OCI-LY3 (cell line): ENCODE measurements around the gene NFE2.

Experiments used
- H2AFZ ChIP-seq: fragments of 200-600, 300-600 bp; shearing (Covaris generic); 2 replicates; pipeline ENCODE4 v1.6.0; 2014; ENCODE audit warnings: antibody characterized with exemption, low read depth, low read length
- H3K27ac ChIP-seq: fragments of 200-600, 300-600 bp; sonication (generic); 2 replicates; pipeline ENCODE4 v1.5.1; 2014; ENCODE audit warnings: mild to moderate bottlenecking, low read length, moderate library complexity, mixed read lengths
- H3K27me3 ChIP-seq: fragments of 200-600, 300-600 bp; sonication (generic); 2 replicates; pipeline ENCODE4 v1.6.1; 2014; ENCODE audit warnings: low read depth, low read length, mixed read lengths
- H3K36me3 ChIP-seq: fragments of 200-600, 300-600 bp; sonication (generic); replicated peaks from 2 replicates; pipeline ENCODE3; 2014; ENCODE audit warnings: low read depth, low read length, mixed read lengths
- H3K4me1 ChIP-seq: fragments of 300-600, 200-600 bp; sonication (generic); 2 replicates; pipeline ENCODE4 v1.6.1; 2014; ENCODE audit warnings: low read length, mixed read lengths
- H3K4me2 ChIP-seq: fragments of 200-600, 300-600 bp; sonication (generic); 2 replicates; pipeline ENCODE4 v1.6.1; 2014; ENCODE audit warnings: low read length, mixed read lengths
- H3K4me3 ChIP-seq: fragments of 300-600, 200-600 bp; sonication (generic); 2 replicates; pipeline ENCODE4 v1.5.1; 2014; ENCODE audit warnings: antibody characterized with exemption, mild to moderate bottlenecking, low read length, moderate library complexity
- H3K79me2 ChIP-seq: fragments of 300-600, 200-600 bp; shearing (Covaris generic); 2 replicates; pipeline ENCODE4 v1.6.1; 2014; ENCODE audit warnings: mild to moderate bottlenecking, low read length, mixed read lengths
- H3K9ac ChIP-seq: fragments of 300-600, 200-600 bp; shearing (Covaris generic); 2 replicates; pipeline ENCODE4 v1.6.0; 2014; ENCODE audit warnings: mild to moderate bottlenecking, low read length, moderate library complexity
- H3K9me3 ChIP-seq: fragments of 200-600, 300-600 bp; shearing (Covaris generic); 2 replicates; pipeline ENCODE4 v1.6.1; 2014; ENCODE audit warnings: low read length, mixed read lengths; ENCODE audit not compliant: insufficient read depth
- H4K20me1 ChIP-seq: fragments of 200-600, 300-600 bp; sonication (generic); 2 replicates; pipeline ENCODE4 v1.6.1; 2016; ENCODE audit warnings: low read length, mixed read lengths; ENCODE audit not compliant: insufficient read depth
- EZH2phosphoT487 ChIP-seq: fragments of 200-600 bp; shearing (Covaris generic); IDR thresholded peaks from 2 replicates; pipeline ENCODE4 v1.6.1; 2018; ENCODE audit warnings: antibody characterized with exemption, mixed run types, low read depth
- TF ChIP-seq, protein P1 (sequence below): fragments of 200-600, 300-600 bp; sonication (generic); IDR thresholded peaks from 2 replicates; pipeline ENCODE4 v1.5.1; 2014; ENCODE audit warnings: antibody characterized with exemption, low read length, low read depth

NFE2 gene

DNA sequence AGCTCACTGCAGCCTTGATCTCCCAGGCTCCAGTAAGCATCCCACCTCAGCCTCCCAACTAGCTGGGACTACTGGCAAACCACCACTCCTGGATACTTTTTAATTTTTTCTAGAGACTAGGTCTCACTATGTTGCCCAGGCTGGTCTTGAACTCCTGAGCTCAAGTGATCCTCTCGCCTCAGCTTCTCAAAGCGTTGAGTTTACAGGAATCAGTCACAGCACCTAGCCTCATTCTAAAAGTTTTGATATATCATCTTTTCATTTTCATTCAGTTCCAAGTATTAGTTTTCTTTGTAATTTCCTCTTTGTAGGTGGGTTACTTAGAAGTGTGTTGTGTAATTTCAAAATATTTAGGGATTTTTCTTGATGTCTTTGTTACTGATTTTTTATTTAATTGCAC lies 30.5 kb downstream of the NFE2 start:
- Histone ChIP-seq H3K79me2 (peaks cover 53% of the 10 kb centered on the region), H3K4me2 (no peak overlapping the region), H3K27me3 (no peaks in the 10 kb centered on the region), H2AFZ (no peak overlapping the region), H3K4me1 (no peaks in the 10 kb centered on the region), H3K36me3 (peaks cover 30% of the 10 kb centered on the region), H3K27ac (no peak overlapping the region), H4K20me1 (peaks cover 11% of the 10 kb centered on the region; the same call in 1 of the 2 replicates), H3K4me3 (no peak overlapping the region), H3K9me3 (no peaks in the 10 kb centered on the region), H3K9ac (no peak overlapping the region)
- TF ChIP-seq EZH2phosphoT487, result no peak
- TF ChIP-seq, protein P1, sequence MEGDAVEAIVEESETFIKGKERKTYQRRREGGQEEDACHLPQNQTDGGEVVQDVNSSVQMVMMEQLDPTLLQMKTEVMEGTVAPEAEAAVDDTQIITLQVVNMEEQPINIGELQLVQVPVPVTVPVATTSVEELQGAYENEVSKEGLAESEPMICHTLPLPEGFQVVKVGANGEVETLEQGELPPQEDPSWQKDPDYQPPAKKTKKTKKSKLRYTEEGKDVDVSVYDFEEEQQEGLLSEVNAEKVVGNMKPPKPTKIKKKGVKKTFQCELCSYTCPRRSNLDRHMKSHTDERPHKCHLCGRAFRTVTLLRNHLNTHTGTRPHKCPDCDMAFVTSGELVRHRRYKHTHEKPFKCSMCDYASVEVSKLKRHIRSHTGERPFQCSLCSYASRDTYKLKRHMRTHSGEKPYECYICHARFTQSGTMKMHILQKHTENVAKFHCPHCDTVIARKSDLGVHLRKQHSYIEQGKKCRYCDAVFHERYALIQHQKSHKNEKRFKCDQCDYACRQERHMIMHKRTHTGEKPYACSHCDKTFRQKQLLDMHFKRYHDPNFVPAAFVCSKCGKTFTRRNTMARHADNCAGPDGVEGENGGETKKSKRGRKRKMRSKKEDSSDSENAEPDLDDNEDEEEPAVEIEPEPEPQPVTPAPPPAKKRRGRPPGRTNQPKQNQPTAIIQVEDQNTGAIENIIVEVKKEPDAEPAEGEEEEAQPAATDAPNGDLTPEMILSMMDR, result no peak

DNA sequence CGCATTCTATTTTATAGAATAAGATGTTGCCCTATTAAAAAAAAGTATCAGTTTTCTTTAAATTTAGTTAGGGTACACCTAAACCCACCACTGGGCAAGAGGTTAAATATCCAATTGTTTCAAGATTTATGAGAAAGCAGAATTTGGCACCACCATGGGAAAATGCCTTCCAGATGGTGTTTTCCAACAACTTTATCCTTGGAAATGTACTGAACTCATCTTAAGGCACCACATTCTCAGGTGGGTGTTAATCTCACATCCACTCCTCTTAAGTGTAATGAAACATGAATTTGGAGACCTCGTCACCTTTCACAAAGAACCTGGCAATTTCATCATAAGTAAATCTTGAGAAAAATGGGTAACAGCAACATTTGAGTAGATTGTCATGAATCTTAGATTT lies 34.0 kb downstream of the NFE2 start:
- no peaks in the 10 kb centered on the region for H3K9me3 ChIP-seq
- peaks cover 9% of the 10 kb centered on the region for H3K4me1 ChIP-seq
- TF ChIP-seq, protein P1, result no peak
- TF ChIP-seq EZH2phosphoT487, result no peak
- no peak overlapping the region for H3K27ac ChIP-seq
- peaks cover 43% of the 10 kb centered on the region for H3K79me2 ChIP-seq
- H3K4me3 ChIP-seq, result no peak overlapping the region
- H2AFZ ChIP-seq, result no peak overlapping the region
- H3K4me2 ChIP-seq, result no peak overlapping the region
- H4K20me1 ChIP-seq, result peaks cover 7% of the 10 kb centered on the region
- no peaks in the 10 kb centered on the region for H3K27me3 ChIP-seq
- H3K36me3 ChIP-seq, result peaks cover 18% of the 10 kb centered on the region
- H3K9ac ChIP-seq, result no peak overlapping the region

DNA sequence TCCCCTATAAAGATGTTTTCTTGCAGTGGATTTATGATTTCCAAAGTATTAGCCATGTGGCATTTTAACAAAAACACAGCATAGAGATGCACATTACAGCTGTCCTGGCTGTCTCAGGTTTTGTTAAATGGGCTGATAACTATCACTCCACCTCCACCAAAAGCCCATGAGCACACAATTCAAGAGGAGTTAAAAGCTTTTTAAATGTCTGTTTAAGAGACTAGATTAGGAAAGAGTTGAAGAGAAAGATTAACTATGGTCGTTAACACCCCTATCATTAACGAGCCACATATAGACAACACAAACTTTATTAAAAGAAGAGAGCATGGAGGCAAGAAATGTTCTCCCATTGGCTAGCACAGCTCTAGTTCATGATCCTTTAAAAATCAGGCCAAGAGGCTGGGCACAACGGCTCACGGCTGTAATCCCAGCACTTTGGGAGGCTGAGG lies 35.4 kb downstream of the NFE2 start:
- Histone ChIP-seq H3K79me2 (peaks cover 53% of the 10 kb centered on the region), H3K27me3 (no peaks in the 10 kb centered on the region), H3K27ac (no peak overlapping the region), H4K20me1 (peaks cover 7% of the 10 kb centered on the region), H3K4me3 (no peak overlapping the region), H3K9me3 (no peaks in the 10 kb centered on the region), H3K4me1 (peaks cover 19% of the 10 kb centered on the region), H3K4me2 (no peak overlapping the region), H3K9ac (no peak overlapping the region), H3K36me3 (peaks cover 14% of the 10 kb centered on the region), H2AFZ (no peak overlapping the region)
- TF ChIP-seq, protein P1, result no peak
- no peak for TF ChIP-seq EZH2phosphoT487

DNA sequence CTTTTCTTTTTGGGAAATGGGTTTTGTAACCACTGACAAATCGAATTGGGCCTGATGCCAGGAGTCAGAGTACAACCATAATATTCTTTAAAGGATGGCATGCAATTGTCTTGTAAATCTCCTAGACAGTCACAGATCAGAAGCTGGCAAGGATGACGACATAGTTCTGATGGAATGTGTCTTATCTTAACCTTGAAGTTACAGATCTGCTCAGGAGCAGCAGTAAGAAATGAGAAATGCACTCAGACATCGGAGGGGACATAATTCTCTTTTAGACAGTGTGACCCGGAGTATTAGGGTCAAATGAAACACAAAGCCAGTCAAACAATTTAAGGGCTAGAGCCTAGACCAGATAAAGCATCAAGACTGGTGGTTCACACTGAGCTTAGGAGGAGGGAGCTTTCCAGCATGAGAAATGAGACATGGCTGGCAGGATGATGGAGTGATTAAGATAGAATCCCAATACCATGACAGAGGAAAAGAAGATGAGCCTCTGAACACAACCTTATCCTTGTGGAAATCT lies 38.4 kb downstream of the NFE2 start:
- H3K9ac ChIP-seq, result no peak overlapping the region
- no peak overlapping the region for H3K27ac ChIP-seq
- H3K4me2 ChIP-seq, result peak overlapping the region; percentile 25; the same call in 1 of the 2 replicates
- H3K79me2 ChIP-seq, result peaks cover 67% of the 10 kb centered on the region
- peaks cover 7% of the 10 kb centered on the region for H4K20me1 ChIP-seq
- no peak overlapping the region for H3K4me3 ChIP-seq
- H2AFZ ChIP-seq, result no peak overlapping the region
- no peak for TF ChIP-seq EZH2phosphoT487
- TF ChIP-seq, protein P1, result no peak
- no peaks in the 10 kb centered on the region for H3K9me3 ChIP-seq
- no peaks in the 10 kb centered on the region for H3K27me3 ChIP-seq
- peaks cover 44% of the 10 kb centered on the region for H3K4me1 ChIP-seq
- H3K36me3 ChIP-seq, result peaks cover 17% of the 10 kb centered on the region
